ENCODE data around the gene NUTM2B. TPM values are rescaled to one million over a fixed set of nuclear protein-coding genes. Genes with fewer than 3 reads are reported as not detected.
"Not testable (repeated sequence)": the region's sequence is repeated elsewhere in the genome, so short reads cannot be mapped to it uniquely, and the experiment has no call there.

Gene NUTM2B
- total and polyA plus RNA-seq, 12 donors: 0.22 to 11.8 (median 0.69) TPM; not detected in 1

DNA sequence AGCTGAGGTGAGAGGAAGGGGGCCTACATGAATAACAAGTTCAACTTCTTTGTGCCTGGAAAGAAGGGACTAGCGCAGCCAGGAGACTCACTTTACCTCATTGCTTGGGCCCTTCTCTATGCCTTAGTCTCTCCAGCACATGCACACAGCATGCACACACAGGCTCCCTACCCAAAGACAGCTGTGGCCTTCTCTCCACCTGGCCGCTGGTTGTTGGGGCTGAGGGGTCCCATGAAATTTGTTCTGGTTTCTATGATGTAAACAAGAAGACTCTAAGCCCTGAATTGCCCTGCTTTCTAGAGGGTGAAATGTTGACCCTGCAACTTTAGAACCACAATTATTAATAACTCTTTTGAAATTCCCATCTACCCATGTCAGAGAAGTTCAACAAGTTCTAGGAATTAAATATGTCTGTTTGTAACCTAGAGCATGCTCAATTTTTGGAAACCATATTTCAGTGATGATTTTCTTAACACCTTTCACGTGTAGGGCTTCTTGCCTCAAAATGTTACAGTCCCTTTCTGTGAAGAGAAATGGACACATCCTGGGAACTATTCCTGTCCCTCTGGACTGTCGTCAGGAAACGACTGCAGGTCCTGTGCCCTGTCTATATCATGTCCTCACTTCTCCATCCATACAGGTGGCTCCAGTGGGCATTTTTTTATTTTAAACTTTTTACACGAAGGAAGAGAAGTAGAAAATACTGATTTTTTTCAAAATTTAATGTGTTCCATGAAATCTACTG lies 15.4 kb upstream of the NUTM2B start:
- H3K4me3 ChIP-seq; H3K36me3 ChIP-seq (replicated peaks in 1 of 2); H3K9me3 ChIP-seq (replicated peaks in 1 of 3); DNase-seq; H3K4me1 ChIP-seq (replicated peaks in 1 of 2); H3K27me3 ChIP-seq; H3K27ac ChIP-seq; intact Hi-C loops (cut with DNase I): not testable (repeated sequence)
- WGBS, 4 donors: 82 to 95% (median 89%) methylated on average over 6 of the region's 6 CpGs

DNA sequence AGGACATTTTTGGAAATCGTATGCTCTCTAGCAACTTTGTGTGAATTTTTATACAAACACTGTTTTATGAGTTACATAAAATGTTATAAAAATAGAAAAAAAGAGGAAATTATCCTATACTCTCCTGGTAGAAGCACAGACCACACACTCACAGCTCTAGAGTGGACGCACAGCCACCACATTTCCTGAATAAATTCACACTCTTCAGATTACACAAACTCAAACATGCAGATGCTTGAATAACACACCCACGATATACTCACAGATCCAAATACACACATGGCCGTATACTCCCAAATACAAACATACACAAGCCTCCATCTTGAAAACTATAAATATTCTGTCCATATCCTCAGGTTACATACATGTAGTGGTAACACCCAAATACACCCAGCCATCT lies 14.2 kb upstream of the NUTM2B start:
- H3K27me3 ChIP-seq; H3K9me3 ChIP-seq (replicated peaks in 1 of 3); H3K4me1 ChIP-seq (replicated peaks in 1 of 2); intact Hi-C loops (cut with DNase I); H3K27ac ChIP-seq; H3K4me3 ChIP-seq; DNase-seq; H3K36me3 ChIP-seq (replicated peaks in 1 of 2): not testable (repeated sequence)
- 81 to 84% (median 82%) methylated on average over 4 of the region's 4 CpGs for WGBS, 4 donors

- intact Hi-C loops (cut with DNase I); H3K27ac ChIP-seq; DNase-seq; H3K36me3 ChIP-seq (replicated peaks in 1 of 2); H3K4me1 ChIP-seq (replicated peaks in 1 of 2); H3K27me3 ChIP-seq; H3K4me3 ChIP-seq; H3K9me3 ChIP-seq (replicated peaks in 1 of 3): not testable (repeated sequence)
- 100% methylated on average over 2 of the region's 6 CpGs; no CpG with 5 or more reads in 2 of the 4 donors for WGBS, 4 donors
These were observed 6.4 kb upstream of the NUTM2B start for GRCh38 chr10:79696596-79696995.

GRCh38 chr10:79697141-79697540 lies 5.9 kb upstream of the NUTM2B start:
- H3K36me3 ChIP-seq (replicated peaks in 1 of 2); H3K9me3 ChIP-seq (replicated peaks in 1 of 3); H3K27ac ChIP-seq; intact Hi-C loops (cut with DNase I); H3K4me1 ChIP-seq (replicated peaks in 1 of 2); DNase-seq; H3K27me3 ChIP-seq; H3K4me3 ChIP-seq: not testable (repeated sequence)
- WGBS, 4 donors: 55 to 89% (median 79%) methylated on average over 1 to 3 of the region's 5 CpGs

DNA sequence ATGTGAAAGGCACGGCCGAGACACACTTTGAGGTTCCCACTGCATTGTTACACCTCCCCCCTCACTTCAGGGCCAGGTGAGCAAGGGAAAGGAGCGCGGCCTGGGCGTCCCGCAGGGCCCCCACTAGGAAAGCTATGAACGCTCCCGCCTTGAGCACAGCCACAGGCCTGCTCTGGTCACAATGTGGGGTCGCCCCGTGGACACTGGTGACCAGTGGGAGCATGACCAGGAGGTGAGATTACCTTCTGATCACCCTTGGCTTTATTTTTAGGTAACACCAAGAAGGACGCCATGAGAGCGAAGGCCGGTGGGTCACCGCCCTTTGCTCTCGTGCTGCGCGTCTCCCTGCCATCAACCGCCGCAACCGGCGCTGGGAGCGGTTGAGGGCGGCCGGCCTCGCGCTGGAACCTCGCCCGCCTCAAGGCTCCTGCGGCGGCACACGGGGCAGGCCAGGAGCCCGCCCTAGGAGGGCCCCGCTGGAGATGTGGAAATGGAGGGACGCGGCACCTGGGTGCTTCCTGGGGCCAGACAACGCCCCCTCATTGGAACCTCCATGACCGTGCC lies 2.6 kb upstream of the NUTM2B start:
- H3K4me1 ChIP-seq (replicated peaks in 1 of 2); H3K36me3 ChIP-seq (replicated peaks in 1 of 2); DNase-seq; H3K9me3 ChIP-seq (replicated peaks in 1 of 3); H3K27ac ChIP-seq; intact Hi-C loops (cut with DNase I); H3K27me3 ChIP-seq; H3K4me3 ChIP-seq: not testable (repeated sequence)
- 71 to 96% (median 88%) methylated on average over 8 to 30 of the region's 37 CpGs for WGBS, 4 donors

DNA sequence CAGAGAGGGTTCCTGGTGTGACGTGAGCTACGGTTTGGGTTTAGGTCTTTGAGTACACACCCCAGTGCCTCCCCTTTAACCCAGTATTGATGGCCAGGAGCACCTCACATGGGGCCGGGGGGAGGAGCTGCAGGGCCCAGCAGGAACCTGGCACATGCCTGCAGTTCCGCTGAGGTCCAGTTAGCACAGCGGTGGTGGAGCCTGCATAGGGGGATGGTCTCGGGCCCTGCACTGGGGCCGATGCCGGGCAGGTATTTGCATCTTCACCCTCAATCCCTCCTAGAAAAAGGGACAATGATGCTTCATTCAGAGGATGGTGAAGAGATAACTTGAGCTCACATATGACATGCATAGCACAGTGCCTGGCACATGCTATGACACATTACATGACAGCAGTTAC lies 4.0 kb downstream of the NUTM2B start:
- intact Hi-C loops (cut with DNase I); H3K4me1 ChIP-seq (replicated peaks in 1 of 2); DNase-seq; H3K27ac ChIP-seq; H3K9me3 ChIP-seq (replicated peaks in 1 of 3); H3K27me3 ChIP-seq; H3K4me3 ChIP-seq; H3K36me3 ChIP-seq (replicated peaks in 1 of 2): not testable (repeated sequence)
- WGBS, 4 donors: 94 to 98% methylated on average over 6 to 7 of the region's 8 CpGs; no CpG with 5 or more reads in 2 of the 4 donors

DNA sequence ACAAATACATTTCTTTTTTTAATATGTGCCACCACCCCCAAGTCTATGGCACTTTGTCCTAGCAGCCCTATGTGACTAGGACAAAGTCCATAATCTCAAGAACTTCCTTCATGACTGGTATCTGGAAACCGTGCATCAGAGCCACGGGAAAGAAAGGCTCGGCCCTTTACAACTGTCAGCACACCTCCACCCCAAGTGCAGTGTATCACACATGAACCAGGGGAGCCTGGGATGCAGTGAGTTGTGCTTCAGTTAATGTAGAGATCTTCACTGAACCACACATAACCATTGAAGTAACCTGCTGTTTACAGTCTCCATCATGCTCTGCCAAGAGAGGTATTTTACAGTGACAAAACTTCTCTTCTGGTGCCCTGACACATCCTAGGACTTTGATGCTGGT lies 11.9 kb downstream of the NUTM2B start:
- H3K4me1 ChIP-seq (replicated peaks in 1 of 2); H3K4me3 ChIP-seq; DNase-seq; H3K36me3 ChIP-seq (replicated peaks in 1 of 2); H3K9me3 ChIP-seq (replicated peaks in 1 of 3); intact Hi-C loops (cut with DNase I); H3K27ac ChIP-seq; H3K27me3 ChIP-seq: not testable (repeated sequence)
- 100% methylated on average over 1 of the region's 3 CpGs; no CpG with 5 or more reads in 3 of the 4 donors for WGBS, 4 donors

- intact Hi-C loops (cut with DNase I); H3K27me3 ChIP-seq; H3K4me3 ChIP-seq; DNase-seq; H3K4me1 ChIP-seq (replicated peaks in 1 of 2); H3K36me3 ChIP-seq (replicated peaks in 1 of 2); H3K9me3 ChIP-seq (replicated peaks in 1 of 3); H3K27ac ChIP-seq: not testable (repeated sequence)
- WGBS, 4 donors: 88 to 100% (median 97%) methylated on average over 2 to 4 of the region's 4 CpGs; no CpG with 5 or more reads in 1 of the 4 donors
These were observed 14.0 kb downstream of the NUTM2B start for GRCh38 chr10:79716917-79717579.

DNA sequence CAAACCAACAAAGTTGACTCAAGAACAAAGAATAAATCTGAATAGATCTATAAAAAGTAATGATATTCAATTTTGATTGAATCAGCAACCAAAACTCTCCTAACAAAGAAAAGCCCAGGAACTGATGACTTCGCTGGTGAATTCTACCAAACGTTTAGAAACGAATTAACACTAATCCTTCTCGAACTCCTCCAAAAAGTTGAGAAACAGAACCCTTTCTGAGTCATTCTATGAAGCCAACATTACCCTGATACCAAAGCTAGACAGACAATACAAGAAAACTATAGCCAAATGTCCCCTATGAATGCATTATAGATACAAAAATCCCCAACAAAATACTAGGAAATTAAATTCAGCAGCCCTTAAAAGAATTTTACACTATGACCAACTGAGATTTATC lies 17.0 kb downstream of the NUTM2B start:
- H3K27ac ChIP-seq; H3K36me3 ChIP-seq (replicated peaks in 1 of 2); H3K4me1 ChIP-seq (replicated peaks in 1 of 2); intact Hi-C loops (cut with DNase I); H3K27me3 ChIP-seq; H3K9me3 ChIP-seq (replicated peaks in 1 of 3); H3K4me3 ChIP-seq; DNase-seq: not testable (repeated sequence)
- 90 to 94% methylated on average over 2 to 4 of the region's 4 CpGs; no CpG with 5 or more reads in 2 of the 4 donors for WGBS, 4 donors

GRCh38 chr10:79726620-79727019 lies 23.6 kb downstream of the NUTM2B start:
- DNase-seq; H3K4me1 ChIP-seq (replicated peaks in 1 of 2); intact Hi-C loops (cut with DNase I); H3K27ac ChIP-seq; H3K36me3 ChIP-seq (replicated peaks in 1 of 2); H3K9me3 ChIP-seq (replicated peaks in 1 of 3); H3K27me3 ChIP-seq; H3K4me3 ChIP-seq: not testable (repeated sequence)
- WGBS, 4 donors: 48 to 69% (median 57%) methylated on average over 1 of the region's 1 CpG; no CpG with 5 or more reads in 1 of the 4 donors

DNA sequence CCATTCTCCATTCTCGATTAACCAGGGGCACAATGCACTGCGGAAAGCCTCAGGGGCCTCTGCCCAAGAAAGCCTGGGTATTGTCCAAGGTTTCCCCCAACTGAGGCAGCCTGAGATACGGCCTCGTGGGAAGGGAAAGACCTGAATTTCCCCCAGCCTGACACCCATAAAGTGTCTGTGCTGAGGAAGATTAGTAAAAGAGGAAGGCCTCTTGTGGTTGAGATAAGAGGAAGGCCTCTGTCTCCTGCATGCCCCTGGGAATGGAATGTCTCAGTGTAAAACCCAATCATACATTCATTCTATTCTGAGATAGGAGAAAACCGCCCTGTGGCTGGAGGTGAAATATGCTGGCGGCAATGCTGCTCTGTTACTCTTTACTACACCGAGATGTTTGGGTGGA lies 41.8 kb downstream of the NUTM2B start:
- H3K4me1 ChIP-seq (replicated peaks in 1 of 2); DNase-seq; H3K36me3 ChIP-seq (replicated peaks in 1 of 2); H3K9me3 ChIP-seq (replicated peaks in 1 of 3); intact Hi-C loops (cut with DNase I); H3K27me3 ChIP-seq; H3K4me3 ChIP-seq; H3K27ac ChIP-seq: not testable (repeated sequence)
- WGBS, 4 donors: 76 to 92% (median 80%) methylated on average over 2 to 6 of the region's 7 CpGs; no CpG with 5 or more reads in 1 of the 4 donors

All from adrenal gland (tissue), 12 donors.